HG02571 (cell line): ENCODE measurements around the gene C12orf57.

Experiments used
- ATAC-seq: cut with Tn5 transposase; IDR thresholded peaks from one replicate; pipeline ENCODE4 v1.9.1; 2021; ENCODE audit warnings: mild to moderate bottlenecking, moderate library complexity; ENCODE audit not compliant: unreplicated experiment

The C12orf57 gene

DNA sequence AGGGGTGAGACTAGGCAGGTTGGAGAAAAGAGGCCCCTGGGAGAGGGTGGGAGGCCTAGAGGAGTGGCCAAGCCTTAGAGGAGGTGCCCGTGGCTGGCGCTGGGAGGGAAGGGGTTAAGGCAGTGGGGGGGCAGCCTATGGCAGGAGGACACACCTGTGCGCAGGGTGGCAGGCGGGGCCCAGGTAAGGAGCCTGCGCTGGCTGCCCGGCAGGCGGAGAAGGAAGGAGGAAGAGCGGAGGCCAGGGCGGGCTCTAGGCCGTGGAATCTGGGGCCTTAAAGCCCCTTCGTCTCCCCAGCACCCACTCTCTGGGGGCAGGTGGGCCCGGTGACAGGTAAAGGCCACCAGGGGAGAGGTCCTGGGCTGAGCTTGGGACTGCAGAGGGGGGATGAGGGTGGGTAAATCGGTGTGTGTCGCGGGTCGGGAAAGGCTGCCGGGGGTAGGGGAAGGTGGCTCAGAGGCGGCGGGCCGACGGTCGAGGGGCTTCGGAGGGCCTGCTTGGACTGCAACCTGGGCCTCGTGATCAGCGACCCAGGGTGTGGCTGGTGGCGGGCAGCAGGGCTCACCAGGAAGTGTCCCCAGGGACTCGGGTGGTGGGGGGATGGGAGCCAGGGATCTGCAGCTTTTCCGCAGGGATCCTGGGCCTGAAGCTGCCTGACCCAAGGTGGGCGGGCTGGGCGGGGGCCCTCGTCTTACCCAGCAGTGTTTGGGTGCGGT is 19.4 kb downstream of the C12orf57 start:
- ATAC-seq = no peak

- ATAC-seq = no peak
Measured at GRCh38 chr12:6963791-6964413, 20.1 kb downstream of the C12orf57 start.

DNA sequence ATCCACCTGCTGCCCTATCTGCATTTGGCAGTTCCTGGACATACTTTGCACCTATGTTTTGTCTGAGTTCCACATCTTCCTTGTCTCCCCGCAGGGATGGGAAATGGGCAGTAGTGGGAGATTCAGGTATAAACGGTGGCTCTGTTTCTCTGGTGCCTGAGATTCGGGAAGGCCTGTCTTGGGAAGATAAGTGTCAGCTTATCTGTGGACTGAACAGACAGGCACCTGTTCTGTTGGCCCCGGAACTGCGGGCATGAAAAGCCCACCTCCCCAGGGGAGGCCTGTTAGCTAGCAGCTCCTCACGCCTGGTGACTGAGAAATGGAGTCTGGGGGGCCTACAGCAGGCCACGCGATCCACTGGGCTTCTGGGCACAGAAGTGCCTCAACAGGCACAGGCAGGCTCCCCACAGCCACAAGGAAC is 20.8 kb downstream of the C12orf57 start:
- no peak for ATAC-seq

- no peak for ATAC-seq
Measured at GRCh38 chr12:6965026-6965661, 21.3 kb downstream of the C12orf57 start.

DNA sequence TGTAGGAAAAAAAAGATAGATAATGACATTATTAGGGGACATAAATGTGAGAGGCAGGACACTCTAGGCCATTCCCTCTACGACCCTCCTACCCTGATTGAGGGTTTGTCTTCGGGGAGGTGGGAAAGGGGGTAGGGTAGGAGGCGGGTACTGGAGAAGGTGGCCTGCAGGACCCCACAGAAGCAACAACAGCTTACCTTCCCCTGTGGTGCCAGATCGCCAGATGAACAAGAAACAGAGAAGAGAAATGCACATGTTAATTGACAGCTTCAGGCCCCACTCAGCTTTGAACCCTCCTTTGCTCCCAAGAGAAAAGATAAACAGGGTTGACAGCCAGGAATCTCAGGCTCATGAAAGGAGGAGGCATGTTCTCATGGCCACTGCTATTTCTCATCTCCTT is 21.9 kb downstream of the C12orf57 start:
- no peak for ATAC-seq

GRCh38 chr12:6966351-6966750 is 22.5 kb downstream of the C12orf57 start:
- no peak for ATAC-seq

DNA sequence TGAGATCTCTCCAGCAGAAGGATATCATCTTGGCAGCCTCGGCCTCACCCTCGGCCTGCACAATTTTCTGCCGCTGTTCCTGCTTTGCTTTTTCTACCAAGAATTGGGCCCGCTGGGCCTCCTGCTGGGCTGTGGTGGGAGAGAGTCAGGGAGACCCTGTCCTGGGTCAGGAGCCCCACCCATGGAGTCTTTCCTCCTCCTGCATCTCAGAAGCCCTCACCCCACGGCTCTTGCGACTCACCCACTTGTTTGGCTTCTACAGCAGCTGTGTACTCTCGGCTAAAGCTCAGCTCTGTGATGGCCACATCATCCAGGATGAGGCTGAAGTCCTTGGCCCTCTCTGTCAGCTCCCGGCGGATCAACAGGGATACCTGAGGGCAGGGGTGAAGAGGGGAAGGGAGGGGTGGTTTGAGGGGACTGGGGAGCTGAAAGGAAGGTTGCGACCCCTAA is 23.9 kb downstream of the C12orf57 start:
- ATAC-seq = no peak

DNA sequence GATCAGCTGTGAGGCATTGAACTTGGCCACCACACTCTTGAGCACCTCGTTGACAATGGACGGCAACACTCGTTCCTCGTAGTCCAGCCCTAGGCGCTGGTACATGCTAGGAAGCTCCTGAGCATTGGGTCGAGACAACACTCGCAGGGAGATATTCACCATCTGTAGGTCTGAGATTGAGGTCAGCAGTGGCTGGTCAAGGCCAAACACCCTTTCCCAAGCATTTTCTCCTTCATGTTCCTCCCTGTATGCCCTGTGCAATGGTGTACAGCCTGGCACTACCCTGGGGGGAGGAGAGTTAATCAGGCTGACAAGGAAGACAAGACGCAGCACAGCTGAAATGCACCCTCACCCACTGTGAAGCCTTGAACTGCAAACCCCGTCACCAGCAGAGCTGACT is 24.6 kb downstream of the C12orf57 start:
- no peak for ATAC-seq

DNA sequence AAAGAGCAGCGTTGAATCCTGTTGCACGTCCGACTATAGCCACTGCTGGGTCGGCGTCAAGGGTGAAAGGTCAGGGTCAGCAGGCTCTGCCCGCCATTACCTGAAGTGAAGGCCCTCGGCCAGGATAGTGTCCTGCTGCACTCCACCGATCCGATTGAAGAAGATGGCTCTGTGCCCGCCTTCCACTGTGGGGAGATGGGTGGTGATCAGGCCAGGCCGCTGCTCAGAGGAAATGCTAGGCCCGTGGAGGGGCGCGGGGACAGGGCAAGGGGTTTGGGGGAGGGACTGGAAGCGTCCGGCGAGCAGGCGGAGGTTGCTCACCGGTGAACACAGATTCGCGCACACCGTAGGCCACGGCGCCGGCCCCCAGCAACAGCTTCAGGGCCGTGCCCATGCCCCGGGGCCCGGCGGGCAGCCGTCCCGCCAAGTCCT is 26.3 kb downstream of the C12orf57 start:
- ATAC-seq = peak; percentile 23

DNA sequence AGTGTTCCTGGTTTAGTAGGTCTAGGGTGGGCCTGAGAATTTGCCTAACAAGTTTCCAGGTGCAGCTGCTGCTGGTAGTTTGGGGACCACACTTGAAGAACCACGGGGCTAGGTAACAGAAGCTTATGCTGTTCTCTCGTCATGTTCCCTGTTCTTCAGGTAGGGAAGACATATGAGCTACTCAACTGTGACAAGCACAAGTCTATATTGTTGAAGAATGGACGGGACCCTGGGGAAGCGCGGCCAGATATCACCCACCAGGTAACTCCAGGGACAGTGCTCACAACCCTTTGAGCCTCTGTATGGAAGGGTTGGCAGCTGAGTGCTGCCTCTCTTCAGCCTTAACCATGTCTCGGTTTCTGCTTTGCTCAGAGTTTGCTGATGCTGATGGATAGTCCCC is 30.4 kb downstream of the C12orf57 start:
- ATAC-seq = no peak

GRCh38 chr12:6975297-6976032 is 31.6 kb downstream of the C12orf57 start:
- no peak for ATAC-seq

DNA sequence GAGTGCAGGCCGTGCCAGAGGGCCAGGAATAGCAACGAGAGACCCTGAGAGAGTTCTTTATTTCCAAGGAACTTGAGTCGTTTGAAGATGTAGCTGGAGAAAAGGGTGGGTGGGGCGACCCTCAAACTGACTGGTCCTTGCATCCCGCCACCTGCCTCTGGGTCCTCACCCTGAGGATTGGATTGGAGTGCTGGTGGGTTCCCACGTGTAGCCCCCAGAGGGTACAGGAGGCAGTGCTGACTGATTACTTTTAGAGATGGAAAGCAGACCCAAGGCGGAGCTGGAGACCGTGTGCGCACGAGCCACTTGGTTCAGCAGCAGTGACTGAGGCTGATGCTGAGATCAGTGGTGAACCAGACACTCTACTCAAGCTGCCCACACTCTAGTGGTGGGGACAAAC is 33.8 kb downstream of the C12orf57 start:
- ATAC-seq = no peak

DNA sequence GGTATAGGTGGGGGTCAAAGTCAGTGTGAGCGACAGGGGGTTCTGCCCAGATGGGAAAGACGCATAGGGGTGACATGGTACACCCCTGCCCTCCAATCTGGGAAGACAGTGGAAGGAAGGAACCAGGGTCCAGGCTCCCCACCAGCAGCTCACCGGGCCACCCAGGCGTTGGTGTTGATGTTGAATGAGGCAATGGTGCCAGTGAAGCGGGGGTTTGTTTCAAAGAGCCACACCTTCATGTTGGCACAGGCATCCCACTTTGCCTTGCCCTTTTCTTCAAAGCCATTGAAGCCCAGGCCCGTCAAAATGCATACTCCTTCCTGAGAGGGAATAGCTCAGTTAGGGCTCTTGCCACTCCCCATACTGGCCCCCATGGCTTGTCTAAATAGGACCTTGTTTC is 34.4 kb downstream of the C12orf57 start:
- ATAC-seq = no peak

- ATAC-seq = no peak
Measured at GRCh38 chr12:6978611-6979011, 34.8 kb downstream of the C12orf57 start.

DNA sequence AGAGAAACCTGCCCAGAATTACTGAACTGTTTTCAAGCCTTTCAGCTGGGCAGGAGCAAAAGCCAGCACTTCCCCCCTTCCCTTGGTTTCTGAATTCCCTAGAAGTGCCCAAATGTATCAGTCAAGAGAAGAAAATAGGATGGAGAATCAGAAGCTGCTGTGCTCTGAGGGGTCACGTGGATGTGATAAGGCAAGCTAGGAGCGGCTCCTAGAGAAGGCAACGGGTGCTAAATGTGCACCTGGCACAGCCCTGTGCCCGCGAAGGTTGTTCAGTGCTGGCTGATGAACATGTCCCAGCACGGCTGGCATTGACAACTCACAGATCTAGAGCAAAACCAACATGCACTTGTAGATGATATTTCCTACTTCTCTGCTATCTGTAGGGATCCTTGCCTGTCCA is 35.2 kb downstream of the C12orf57 start:
- ATAC-seq = no peak

GRCh38 chr12:6979453-6979852 is 35.6 kb downstream of the C12orf57 start:
- no peak for ATAC-seq

DNA sequence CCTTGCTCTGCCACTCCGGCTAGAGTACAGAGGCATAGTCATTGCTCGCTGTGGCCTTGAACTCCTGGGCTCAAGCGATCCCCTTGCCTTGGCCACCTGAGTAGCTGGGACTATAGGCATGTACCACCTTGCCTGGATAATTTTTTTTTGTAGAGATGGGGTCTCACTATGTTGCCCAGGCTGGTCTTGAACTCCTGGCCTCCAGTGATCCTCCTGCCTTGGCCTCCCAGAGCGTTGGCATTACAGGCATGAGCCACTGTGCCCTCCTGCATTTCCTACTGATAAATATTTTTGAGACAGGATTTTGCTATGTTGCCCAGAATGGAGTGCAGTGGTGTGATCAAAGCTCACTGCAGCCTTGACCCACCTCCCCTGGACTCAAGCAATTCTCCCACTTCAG is 36.3 kb downstream of the C12orf57 start:
- no peak for ATAC-seq

DNA sequence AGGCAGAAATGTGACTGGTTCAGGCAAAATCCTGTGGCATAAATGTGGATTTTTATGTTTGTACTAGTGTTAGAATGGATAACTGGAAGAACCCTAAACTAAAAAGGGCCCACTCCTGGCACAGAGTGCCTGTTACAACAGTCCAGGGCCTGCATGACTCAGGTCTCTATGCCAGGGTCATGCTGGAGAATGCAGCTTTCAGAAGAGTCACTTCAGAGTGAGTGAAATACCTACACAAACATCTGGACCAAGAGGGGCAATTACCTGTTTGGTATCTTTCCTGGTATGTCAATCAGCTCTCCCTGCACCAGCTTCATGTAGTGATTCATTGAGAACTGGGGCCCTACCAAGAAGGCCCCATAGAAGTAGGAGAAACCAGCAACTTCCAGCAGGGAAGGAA is 36.9 kb downstream of the C12orf57 start:
- no peak for ATAC-seq

- ATAC-seq = no peak
Measured at GRCh38 chr12:6981152-6982052, 37.6 kb downstream of the C12orf57 start.

DNA sequence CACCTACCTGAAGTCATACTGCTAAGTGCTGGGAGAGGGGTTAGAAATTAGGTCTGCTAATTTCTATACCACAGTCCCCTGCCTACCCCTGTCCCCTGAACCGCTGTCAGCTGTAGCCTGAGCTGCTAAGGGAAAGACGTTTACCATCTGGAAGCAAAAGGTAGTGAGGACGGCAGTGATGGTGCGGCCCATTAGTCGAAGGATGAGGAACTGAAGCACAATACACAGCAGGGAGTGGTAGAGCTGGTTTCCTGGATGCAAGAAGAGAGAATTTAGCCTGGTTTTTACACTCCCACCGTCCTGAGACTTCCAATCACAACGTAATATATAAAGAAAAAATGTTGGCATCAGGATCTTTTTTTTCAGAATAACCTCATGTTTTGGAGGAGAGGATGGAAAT is 38.7 kb downstream of the C12orf57 start:
- no peak for ATAC-seq
